HepG2 (cell line): Measurements from ENCODE around the gene SOCS7. TPM values are rescaled to one million over a fixed set of nuclear protein-coding genes. Genes with fewer than 3 reads are reported as not detected.
A peak's percentile ranks its signal among the peaks of the same experiment; 100 is the strongest.

ENCODE experiments used
- BCLAF1 ChIP-seq: fragments of 450-650 bp; IDR thresholded peaks from 2 replicates; pipeline ENCODE4 v1.6.1; 2017; ENCODE audit warnings: mild to moderate bottlenecking
- GPN1 ChIP-seq: sonication (generic); formaldehyde crosslinking; IDR thresholded peaks from 2 replicates; pipeline ENCODE4 v1.5.1; 2020; ENCODE audit warnings: missing genetic modification reagents, borderline replicate concordance
- HHEX ChIP-seq: IDR thresholded peaks from 2 replicates; pipeline ENCODE4 v1.6.1; 2016; ENCODE audit warnings: control low read depth
- HINFP ChIP-seq: sonication (generic); formaldehyde crosslinking; IDR thresholded peaks from 2 replicates; pipeline ENCODE4 v1.4.0; 2020; ENCODE audit warnings: low read depth, mild to moderate bottlenecking, missing genetic modification reagents
- ISL2 ChIP-seq: sonication (generic); formaldehyde crosslinking; IDR thresholded peaks from 2 replicates; pipeline ENCODE4 v1.5.0; 2020; ENCODE audit warnings: missing genetic modification reagents
- KAT2B ChIP-seq: fragments of 150-350 bp; IDR thresholded peaks from 2 replicates; pipeline ENCODE4 v1.6.1; 2014; ENCODE audit warnings: low read depth, low read length, borderline replicate concordance
- LCORL ChIP-seq, 2 experiments: fragments of 450-650 bp in 1 of 2; sonication (generic) in 1 of 2; formaldehyde crosslinking in 1 of 2; IDR thresholded peaks; 2 replicates each; pipeline versions ENCODE4 v1.5.0 to v1.6.1; 2017 to 2020; ENCODE audit warnings: antibody characterized with exemption in 1 of 2, missing genetic modification reagents in 1 of 2
- NAIF1 ChIP-seq: sonication (generic); formaldehyde crosslinking; IDR thresholded peaks from 2 replicates; pipeline ENCODE4 v1.5.0; 2020; ENCODE audit warnings: mild to moderate bottlenecking, missing genetic modification reagents, borderline replicate concordance
- SALL1 ChIP-seq: sonication (generic); formaldehyde crosslinking; IDR thresholded peaks from 2 replicates; pipeline ENCODE4 v1.8.0; 2022; ENCODE audit warnings: mild to moderate bottlenecking, missing genetic modification reagents
- TFAP4 ChIP-seq: sonication (generic); IDR thresholded peaks from 2 replicates; pipeline ENCODE4 v1.6.1; 2016; ENCODE audit warnings: low read depth, borderline replicate concordance
- ZNF225 ChIP-seq: sonication (generic); formaldehyde crosslinking; IDR thresholded peaks from 2 replicates; pipeline ENCODE4 v1.4.0; 2020; ENCODE audit warnings: mild to moderate bottlenecking, missing genetic modification reagents
- ZNF770 ChIP-seq: sonication (generic); formaldehyde crosslinking; IDR thresholded peaks from 2 replicates; pipeline ENCODE4 v1.5.0; 2020; ENCODE audit warnings: mild to moderate bottlenecking, missing genetic modification reagents
- polyA plus RNA-seq, 8 experiments: library from polyadenylated mRNA; depleted of rRNA in 3 of 8; stranded (reverse) in 7 of 8; unstranded in 1 of 8; fragments of >200 nt; fragmentation: Illumina TruSeq in 4 of 8; extraction: Trizol in 4 of 8; gene quantifications; 2 replicates each; pipeline versions ENCODE4 v1.2.1 to v1.2.3, GENCODE V29; 2011 to 2016; ENCODE audit warnings: low read depth in 4 of 8, missing spikeins in 1 of 8, mixed read lengths in 1 of 8; ENCODE audit not compliant: insufficient read depth in 1 of 8
- total RNA-seq, 5 experiments: library from RNA; depleted of rRNA; stranded (reverse); fragments of >200 nt; fragmentation: Illumina TruSeq; extraction: Trizol; gene quantifications; 2 replicates each; pipeline ENCODE4 v1.2.3, GENCODE V29; 2016; ENCODE audit warnings: low read depth in 1 of 5
- TF ChIP-seq, protein P1 (sequence below): sonication (generic); formaldehyde crosslinking; IDR thresholded peaks from 2 replicates; pipeline ENCODE4 v1.8.0; 2022; ENCODE audit warnings: mild to moderate bottlenecking, missing genetic modification reagents; ENCODE audit not compliant: insufficient replicate concordance

Gene SOCS7
- total and polyA plus RNA-seq, 2 of the 13 experiments (the other 11 are each of a cell fraction or from before 2014, with no cell fraction given): 19.2 to 24.2 TPM

GRCh38 chr17:38415250-38416194 is 63.9 kb downstream of the SOCS7 start (continued):
- no peak for TF ChIP-seq HINFP (CRISPR knock-in tag)
- peak; percentile 73; the same call in 1 of the 2 replicates for TF ChIP-seq ZNF770 (CRISPR knock-in tag)
- peak; percentile 70; the same call in 1 of the 2 replicates for TF ChIP-seq SALL1 (CRISPR knock-in tag)
- TF ChIP-seq LCORL (IDR thresholded peaks at IDR 0.05): peak; percentile 44; the same call in 1 of the 2 replicates
- TF ChIP-seq LCORL (CRISPR knock-in tag; IDR thresholded peaks at IDR 0.05): peak; percentile 61; the same call in 1 of the 2 replicates
- TF ChIP-seq, protein P1, sequence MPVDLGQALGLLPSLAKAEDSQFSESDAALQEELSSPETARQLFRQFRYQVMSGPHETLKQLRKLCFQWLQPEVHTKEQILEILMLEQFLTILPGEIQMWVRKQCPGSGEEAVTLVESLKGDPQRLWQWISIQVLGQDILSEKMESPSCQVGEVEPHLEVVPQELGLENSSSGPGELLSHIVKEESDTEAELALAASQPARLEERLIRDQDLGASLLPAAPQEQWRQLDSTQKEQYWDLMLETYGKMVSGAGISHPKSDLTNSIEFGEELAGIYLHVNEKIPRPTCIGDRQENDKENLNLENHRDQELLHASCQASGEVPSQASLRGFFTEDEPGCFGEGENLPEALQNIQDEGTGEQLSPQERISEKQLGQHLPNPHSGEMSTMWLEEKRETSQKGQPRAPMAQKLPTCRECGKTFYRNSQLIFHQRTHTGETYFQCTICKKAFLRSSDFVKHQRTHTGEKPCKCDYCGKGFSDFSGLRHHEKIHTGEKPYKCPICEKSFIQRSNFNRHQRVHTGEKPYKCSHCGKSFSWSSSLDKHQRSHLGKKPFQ (CRISPR knock-in tag): peak; percentile 23
- TF ChIP-seq ZNF225 (CRISPR knock-in tag): 0 out of 2 replicates have a peak, but pooled peaks have one; percentile 73
- peak; percentile 58; the same call in 1 of the 2 replicates for TF ChIP-seq GPN1 (CRISPR knock-in tag)
- TF ChIP-seq KAT2B: no peak
- TF ChIP-seq BCLAF1: no peak
- TF ChIP-seq TFAP4: peak; percentile 84; the same call in 1 of the 2 replicates
- peak; percentile 50; the same call in 1 of the 2 replicates for TF ChIP-seq HHEX (CRISPR knock-in tag)
- TF ChIP-seq ISL2 (CRISPR knock-in tag): peak; percentile 61; the same call in 1 of the 2 replicates
- TF ChIP-seq NAIF1 (CRISPR knock-in tag): no peak
